ENCODE measurements around the gene PDLIM3. TPM values are rescaled to one million over a fixed set of nuclear protein-coding genes. Genes with fewer than 3 reads are reported as not detected.

PDLIM3 gene
- total RNA-seq, 4 donors from 2014 or later = 1,279 to 2,098 (median 1,627) TPM

- DNase-seq (ENCODE audit: extremely low spot score) = no peak
- H3K4me1 ChIP-seq = peaks cover 3 to 27% (median 14%) of the 10 kb centered on the region in 4 donors
- 32% methylated on average over 1 of the region's 1 CpG for WGBS
- peak overlapping the region in 3 of 4 donors; percentile 18 to 40 (median 37) for H3K27ac ChIP-seq (replicated peaks in 1 of 4)
- intact Hi-C loops (cut with DNase I) = no loop called here
- H3K9me3 ChIP-seq = peaks cover 0 to 9% (median 2%) of the 10 kb centered on the region in 4 donors
- no peak for TF ChIP-seq CTCF (IDR thresholded peaks at IDR 0.05)
- TF ChIP-seq POLR2AphosphoS5 (IDR thresholded peaks at IDR 0.05) = no peak
- TF ChIP-seq POLR2A (IDR thresholded peaks at IDR 0.05; ENCODE audit: low read depth) = no peak
- no peak for TF ChIP-seq EP300 (IDR thresholded peaks at IDR 0.05)
- no peaks in the 10 kb centered on the region for H3K27me3 ChIP-seq
- peaks cover 13 to 40% (median 25%) of the 10 kb centered on the region in 4 donors for H3K36me3 ChIP-seq
- H3K4me3 ChIP-seq = no peak overlapping the region
Measured at GRCh38 chr4:185500576-185500975, 34.7 kb downstream of the PDLIM3 start.

GRCh38 chr4:185500035-185500434, 35.3 kb downstream of the PDLIM3 start:
- Histone ChIP-seq H3K27ac (replicated peaks in 1 of 4) (peak overlapping the region in 1 of 4 donors; percentile 37), H3K36me3 (peaks cover 13 to 37% (median 25%) of the 10 kb centered on the region in 4 donors), H3K4me1 (peaks cover 3 to 22% (median 10%) of the 10 kb centered on the region in 4 donors), H3K9me3 (peaks cover 0 to 9% (median 2%) of the 10 kb centered on the region in 4 donors), H3K27me3 (no peaks in the 10 kb centered on the region), H3K4me3 (no peak overlapping the region)
- TF ChIP-seq EP300 (IDR thresholded peaks at IDR 0.05) (no peak), POLR2AphosphoS5 (IDR thresholded peaks at IDR 0.05) (peak in 1 of 2 donors; percentile 58), CTCF (IDR thresholded peaks at IDR 0.05) (no peak), POLR2A (IDR thresholded peaks at IDR 0.05; ENCODE audit: low read depth) (no peak)
- 92% methylated on average over 9 of the region's 9 CpGs for WGBS
- intact Hi-C loops (cut with DNase I) = no loop called here
- DNase-seq (ENCODE audit: extremely low spot score) = no peak

- TF ChIP-seq CTCF (IDR thresholded peaks at IDR 0.05) = no peak
- TF ChIP-seq EP300 (IDR thresholded peaks at IDR 0.05) = no peak
- no peak for TF ChIP-seq POLR2AphosphoS5 (IDR thresholded peaks at IDR 0.05)
- no peak for TF ChIP-seq POLR2A (IDR thresholded peaks at IDR 0.05; ENCODE audit: low read depth)
- WGBS = 96% methylated on average over 2 of the region's 2 CpGs
- H3K9me3 ChIP-seq = peaks cover 0 to 4% (median 0%) of the 10 kb centered on the region in 4 donors
- no peaks in the 10 kb centered on the region for H3K27me3 ChIP-seq
- intact Hi-C loops (cut with DNase I) = no loop called here
- DNase-seq (ENCODE audit: extremely low spot score) = no peak
- no peaks in the 10 kb centered on the region for H3K36me3 ChIP-seq
- H3K4me1 ChIP-seq = no peaks in the 10 kb centered on the region
- H3K27ac ChIP-seq (replicated peaks in 1 of 4) = no peak overlapping the region
- no peak overlapping the region for H3K4me3 ChIP-seq
Measured at GRCh38 chr4:185488650-185489049, 46.7 kb downstream of the PDLIM3 start.

- intact Hi-C loops (cut with DNase I) = no loop called here
- Histone ChIP-seq H3K36me3 (no peaks in the 10 kb centered on the region), H3K27me3 (no peaks in the 10 kb centered on the region), H3K4me3 (no peak overlapping the region), H3K27ac (replicated peaks in 1 of 4) (no peak overlapping the region), H3K9me3 (no peaks in the 10 kb centered on the region), H3K4me1 (peaks cover 0 to 12% (median 3%) of the 10 kb centered on the region in 4 donors)
- TF ChIP-seq POLR2A (IDR thresholded peaks at IDR 0.05; ENCODE audit: low read depth) = no peak
- no peak for TF ChIP-seq CTCF (IDR thresholded peaks at IDR 0.05)
- TF ChIP-seq EP300 (IDR thresholded peaks at IDR 0.05) = no peak
- TF ChIP-seq POLR2AphosphoS5 (IDR thresholded peaks at IDR 0.05) = no peak
- WGBS = 88% methylated on average over 2 of the region's 2 CpGs
- no peak for DNase-seq (ENCODE audit: extremely low spot score)
Measured at GRCh38 chr4:185481401-185481800, 53.9 kb downstream of the PDLIM3 start.

All from esophagus muscularis mucosa (tissue), 4 donors.